Caki2 (cell line): ENCODE data around the gene CNIH3. TPM values are rescaled to one million over a fixed set of nuclear protein-coding genes. Genes with fewer than 3 reads are reported as not detected.

Source experiments
- total RNA-seq: library from RNA; depleted of rRNA; stranded (reverse); fragments of >200 nt; shearing (Covaris generic); gene quantifications from 2 replicates; pipeline ENCODE4 v1.2.3, GENCODE V29; 2014; ENCODE audit warnings: low replicate concordance; rRNA removed

CNIH3 gene
- total RNA-seq, 1 experiment from 2014 or later = 0.95 TPM

Other genes starting within 250 kb of the CNIH3 start
- 19.8 and 29.9 TPM in 2 replicates for gene WDR26, start 181.5 kb upstream of the CNIH3 start, total RNA-seq